GM23338 (cell line): ENCODE measurements around the gene DYNLL2. TPM values are rescaled to one million over a fixed set of nuclear protein-coding genes. Genes with fewer than 3 reads are reported as not detected.

Experiments used
- ATAC-seq: fragments of 200-7000 bp; cut with Tn5 transposase; 3 replicates; pipeline ENCODE4 v1.9.1; 2020
- DNase-seq: peaks from one replicate; pipeline ENCODE4 v3.0.0-alpha.2; 2015; ENCODE audit warnings: low spot score
- H2AFZ ChIP-seq: fragments of 200-600 bp; sonication (generic); 2 replicates; pipeline ENCODE4 v1.8.0; 2016; ENCODE audit warnings: antibody characterized with exemption, mild to moderate bottlenecking, moderate library complexity
- H3F3A ChIP-seq: fragments of 200-600 bp; sonication (generic); replicated peaks from 2 replicates; pipeline ENCODE4 v1.8.0; 2017; ENCODE audit warnings: antibody characterized with exemption, mixed run types, low read depth
- H3K27ac ChIP-seq: fragments of 200-600 bp; sonication (generic); 2 replicates; pipeline ENCODE4 v1.6.1; 2016; ENCODE audit warnings: low read depth
- H3K27me3 ChIP-seq: fragments of 200-600 bp; sonication (generic); 2 replicates; pipeline ENCODE4 v1.8.0; 2016; ENCODE audit warnings: mild to moderate bottlenecking, mixed run types, moderate library complexity; ENCODE audit not compliant: insufficient read depth
- H3K36me3 ChIP-seq: fragments of 200-600 bp; sonication (generic); 2 replicates; pipeline ENCODE4 v1.8.0; 2016; ENCODE audit warnings: mild to moderate bottlenecking; ENCODE audit not compliant: insufficient read depth
- H3K4me1 ChIP-seq: fragments of 200-600 bp; sonication (generic); 2 replicates; pipeline ENCODE4 v1.8.0; 2016; ENCODE audit warnings: mild to moderate bottlenecking, moderate library complexity; ENCODE audit not compliant: insufficient read depth
- H3K4me2 ChIP-seq: fragments of 200-600 bp; sonication (generic); 2 replicates; pipeline ENCODE4 v1.7.1; 2017; ENCODE audit warnings: mixed run types
- H3K4me3 ChIP-seq: fragments of 200-600 bp; sonication (generic); 2 replicates; pipeline ENCODE4 v1.6.1; 2016; ENCODE audit warnings: mixed run types
- H3K79me2 ChIP-seq: fragments of 200-600 bp; sonication (generic); replicated peaks from 2 replicates; pipeline ENCODE4 v1.8.0; 2017; ENCODE audit warnings: mild to moderate bottlenecking; ENCODE audit not compliant: insufficient read depth
- H3K9me2 ChIP-seq: fragments of 200-600 bp; sonication (generic); 2 replicates; pipeline ENCODE4 v1.8.0; 2017; ENCODE audit not compliant: insufficient read depth
- H4K20me1 ChIP-seq: fragments of 200-600 bp; sonication (generic); replicated peaks from 2 replicates; pipeline ENCODE4 v1.8.0; 2017; ENCODE audit warnings: mild to moderate bottlenecking; ENCODE audit not compliant: insufficient read depth
- H3K27ac Mint-ChIP-seq: 2 replicates; pipeline ENCODE4 v1.8.0; 2020; ENCODE audit warnings: inconsistent platforms, mild to moderate bottlenecking, moderate library complexity, mixed read lengths
- H3K27me3 Mint-ChIP-seq: 3 replicates; pipeline ENCODE4 v1.8.0; 2022; ENCODE audit warnings: low read depth, mild to moderate bottlenecking, moderate library complexity, mixed read lengths, inconsistent platforms; ENCODE audit not compliant: insufficient read depth, poor library complexity
- H3K36me3 Mint-ChIP-seq: 3 replicates; pipeline ENCODE4 v1.8.0; 2021; ENCODE audit warnings: low read depth, mild to moderate bottlenecking, inconsistent platforms, moderate library complexity, mixed read lengths
- H3K4me1 Mint-ChIP-seq: 3 replicates; pipeline ENCODE4 v1.8.0; 2020; ENCODE audit warnings: mild to moderate bottlenecking, inconsistent platforms, mixed read lengths
- H3K4me3 Mint-ChIP-seq: 3 replicates; pipeline ENCODE4 v1.8.0; 2021; ENCODE audit warnings: moderate library complexity, mild to moderate bottlenecking, inconsistent platforms, mixed read lengths
- H3K9me3 Mint-ChIP-seq: 3 replicates; pipeline ENCODE4 v1.8.0; 2020; ENCODE audit warnings: moderate library complexity, mild to moderate bottlenecking, inconsistent platforms, mixed read lengths
- CREB1 ChIP-seq: fragments of 250-450 bp; sonication (Bioruptor Pico); IDR thresholded peaks from 2 replicates; pipeline ENCODE4 v1.5.0; 2020; ENCODE audit warnings: low read depth, mild to moderate bottlenecking, moderate library complexity
- EZH2 ChIP-seq: fragments of 200-600 bp; sonication (generic); IDR thresholded peaks from one replicate; pipeline ENCODE4 v1.8.0; 2017; ENCODE audit warnings: antibody characterized with exemption, mild to moderate bottlenecking, low read depth; ENCODE audit not compliant: unreplicated experiment
- EZH2phosphoT487 ChIP-seq: fragments of 200-600 bp; sonication (generic); IDR thresholded peaks from one replicate; pipeline ENCODE4 v1.8.1; 2018; ENCODE audit warnings: antibody characterized with exemption; ENCODE audit not compliant: unreplicated experiment
- JUNB ChIP-seq: IDR thresholded peaks from one replicate; pipeline ENCODE4 v1.6.1; 2016; ENCODE audit warnings: antibody characterized with exemption; ENCODE audit not compliant: unreplicated experiment
- POLR2AphosphoS5 ChIP-seq: IDR thresholded peaks from 2 replicates; pipeline ENCODE4 v1.6.1; 2016; ENCODE audit warnings: antibody characterized with exemption, low read depth
- STAT1 ChIP-seq: IDR thresholded peaks from one replicate; pipeline ENCODE4 v1.6.1; 2016; ENCODE audit warnings: antibody characterized with exemption; ENCODE audit not compliant: unreplicated experiment
- ZNF114 ChIP-seq: fragments of 250-450 bp; sonication (Bioruptor Pico); IDR thresholded peaks from 2 replicates; pipeline ENCODE4 v1.5.0; 2020; ENCODE audit warnings: mild to moderate bottlenecking, moderate library complexity
- ZNF331 ChIP-seq: fragments of 250-450 bp; sonication (Bioruptor Pico); IDR thresholded peaks from 2 replicates; pipeline ENCODE4 v1.5.0; 2020; ENCODE audit warnings: low read depth, mild to moderate bottlenecking, moderate library complexity
- polyA plus RNA-seq: library from polyadenylated mRNA; unstranded; fragments of >200 nt; fragmentation: Nextera tagmentation; extraction: Ambion mirVana; gene quantifications from 2 replicates; pipeline ENCODE4 v1.2.1, GENCODE V29; 2016
- total RNA-seq: library from RNA; depleted of rRNA; stranded (reverse); fragments of >200 nt; shearing (Covaris generic); gene quantifications from 2 replicates; pipeline ENCODE4 v1.2.3, GENCODE V29; 2014
- TF ChIP-seq, protein P1 (sequence below): IDR thresholded peaks from 2 replicates; pipeline ENCODE4 v1.6.1; 2016; ENCODE audit warnings: antibody characterized with exemption
- TF ChIP-seq, protein P2 (sequence below): fragments of 250-450 bp; sonication (Bioruptor Pico); IDR thresholded peaks from 2 replicates; pipeline ENCODE4 v1.5.0; 2020; ENCODE audit warnings: mild to moderate bottlenecking, moderate library complexity
- TF ChIP-seq, protein P3 (sequence below): IDR thresholded peaks from one replicate; pipeline ENCODE4 v1.6.1; 2018; ENCODE audit warnings: antibody characterized with exemption; ENCODE audit not compliant: unreplicated experiment
- TF ChIP-seq, protein P4 (sequence below), 2 experiments: fragments of 200-600 bp in 1 of 2; sonication (generic) in 1 of 2; conservative IDR thresholded peaks; 2 replicates each; pipeline versions ENCODE4 v1.5.1 to v1.6.1; 2016 to 2017; ENCODE audit warnings: antibody characterized with exemption in 2 of 2, low read depth in 2 of 2, mild to moderate bottlenecking in 2 of 2, moderate library complexity in 1 of 2

The DYNLL2 gene
- total and polyA plus RNA-seq, 2 experiments from 2014 or later = 5.1 to 30.0 TPM

DNA sequence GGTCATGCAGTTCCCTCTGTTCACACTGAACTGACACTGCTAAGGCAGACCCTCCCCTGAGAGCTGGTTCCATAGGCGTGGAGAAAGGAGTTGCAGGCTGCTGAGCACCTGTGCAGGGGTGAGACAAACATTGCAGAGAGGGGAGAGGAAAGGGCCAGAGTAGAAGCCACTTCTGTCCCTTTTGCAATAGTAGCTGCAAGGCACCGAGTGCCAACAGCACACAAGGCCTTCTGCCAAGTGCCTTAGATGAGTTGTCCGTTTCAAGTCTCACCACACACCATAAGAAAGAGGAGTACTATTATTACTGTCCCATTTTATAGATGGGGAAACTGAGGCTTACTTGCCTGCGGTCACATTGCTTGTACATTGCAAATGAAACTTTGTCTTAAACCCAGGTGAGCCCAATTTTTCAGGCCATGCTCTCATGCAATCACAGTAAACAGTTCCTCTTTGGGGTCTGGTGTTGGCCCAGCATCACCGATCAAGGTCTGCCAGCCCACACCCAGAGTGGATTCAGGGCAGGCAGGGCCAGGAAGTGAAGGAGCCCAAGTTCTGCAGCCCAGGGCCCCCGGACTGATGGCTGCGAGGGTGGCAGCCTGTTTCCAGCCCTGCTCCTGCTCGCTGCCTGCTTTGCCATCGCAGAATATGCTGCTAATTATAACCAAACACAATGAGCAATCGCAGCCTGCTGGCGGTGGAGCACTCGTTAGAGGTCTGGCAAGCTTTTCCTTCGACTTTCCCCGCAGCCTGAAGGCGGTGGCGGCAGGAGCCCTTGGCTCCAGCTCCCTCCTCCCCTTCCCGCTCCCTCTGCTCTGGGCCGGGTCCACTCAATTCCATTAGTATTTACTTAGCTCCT, 36.8 kb upstream of the DYNLL2 start:
- H3K4me3 Mint-ChIP-seq = peak overlapping the region; percentile 53; the same call in 2 of the 3 replicates
- Histone ChIP-seq H3K4me1 (peaks cover 6% of the 10 kb centered on the region), H3K9me2 (no peaks in the 10 kb centered on the region), H3K36me3 (no peaks in the 10 kb centered on the region), H3K27ac (peak overlapping the region; percentile 45; the same call in 1 of the 2 replicates), H3F3A (0 out of 2 replicates have a peak, but pooled peaks cover 8% of the 10 kb centered on the region), H3K27me3 (no peaks in the 10 kb centered on the region), H4K20me1 (no peaks in the 10 kb centered on the region), H3K79me2 (no peaks in the 10 kb centered on the region), H3K4me3 (peak overlapping the region; percentile 44), H3K4me2 (peak overlapping the region; percentile 71), H2AFZ (peak overlapping the region; percentile 100)
- TF ChIP-seq, protein P1, sequence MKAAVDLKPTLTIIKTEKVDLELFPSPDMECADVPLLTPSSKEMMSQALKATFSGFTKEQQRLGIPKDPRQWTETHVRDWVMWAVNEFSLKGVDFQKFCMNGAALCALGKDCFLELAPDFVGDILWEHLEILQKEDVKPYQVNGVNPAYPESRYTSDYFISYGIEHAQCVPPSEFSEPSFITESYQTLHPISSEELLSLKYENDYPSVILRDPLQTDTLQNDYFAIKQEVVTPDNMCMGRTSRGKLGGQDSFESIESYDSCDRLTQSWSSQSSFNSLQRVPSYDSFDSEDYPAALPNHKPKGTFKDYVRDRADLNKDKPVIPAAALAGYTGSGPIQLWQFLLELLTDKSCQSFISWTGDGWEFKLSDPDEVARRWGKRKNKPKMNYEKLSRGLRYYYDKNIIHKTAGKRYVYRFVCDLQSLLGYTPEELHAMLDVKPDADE = no peak
- TF ChIP-seq, protein P2, sequence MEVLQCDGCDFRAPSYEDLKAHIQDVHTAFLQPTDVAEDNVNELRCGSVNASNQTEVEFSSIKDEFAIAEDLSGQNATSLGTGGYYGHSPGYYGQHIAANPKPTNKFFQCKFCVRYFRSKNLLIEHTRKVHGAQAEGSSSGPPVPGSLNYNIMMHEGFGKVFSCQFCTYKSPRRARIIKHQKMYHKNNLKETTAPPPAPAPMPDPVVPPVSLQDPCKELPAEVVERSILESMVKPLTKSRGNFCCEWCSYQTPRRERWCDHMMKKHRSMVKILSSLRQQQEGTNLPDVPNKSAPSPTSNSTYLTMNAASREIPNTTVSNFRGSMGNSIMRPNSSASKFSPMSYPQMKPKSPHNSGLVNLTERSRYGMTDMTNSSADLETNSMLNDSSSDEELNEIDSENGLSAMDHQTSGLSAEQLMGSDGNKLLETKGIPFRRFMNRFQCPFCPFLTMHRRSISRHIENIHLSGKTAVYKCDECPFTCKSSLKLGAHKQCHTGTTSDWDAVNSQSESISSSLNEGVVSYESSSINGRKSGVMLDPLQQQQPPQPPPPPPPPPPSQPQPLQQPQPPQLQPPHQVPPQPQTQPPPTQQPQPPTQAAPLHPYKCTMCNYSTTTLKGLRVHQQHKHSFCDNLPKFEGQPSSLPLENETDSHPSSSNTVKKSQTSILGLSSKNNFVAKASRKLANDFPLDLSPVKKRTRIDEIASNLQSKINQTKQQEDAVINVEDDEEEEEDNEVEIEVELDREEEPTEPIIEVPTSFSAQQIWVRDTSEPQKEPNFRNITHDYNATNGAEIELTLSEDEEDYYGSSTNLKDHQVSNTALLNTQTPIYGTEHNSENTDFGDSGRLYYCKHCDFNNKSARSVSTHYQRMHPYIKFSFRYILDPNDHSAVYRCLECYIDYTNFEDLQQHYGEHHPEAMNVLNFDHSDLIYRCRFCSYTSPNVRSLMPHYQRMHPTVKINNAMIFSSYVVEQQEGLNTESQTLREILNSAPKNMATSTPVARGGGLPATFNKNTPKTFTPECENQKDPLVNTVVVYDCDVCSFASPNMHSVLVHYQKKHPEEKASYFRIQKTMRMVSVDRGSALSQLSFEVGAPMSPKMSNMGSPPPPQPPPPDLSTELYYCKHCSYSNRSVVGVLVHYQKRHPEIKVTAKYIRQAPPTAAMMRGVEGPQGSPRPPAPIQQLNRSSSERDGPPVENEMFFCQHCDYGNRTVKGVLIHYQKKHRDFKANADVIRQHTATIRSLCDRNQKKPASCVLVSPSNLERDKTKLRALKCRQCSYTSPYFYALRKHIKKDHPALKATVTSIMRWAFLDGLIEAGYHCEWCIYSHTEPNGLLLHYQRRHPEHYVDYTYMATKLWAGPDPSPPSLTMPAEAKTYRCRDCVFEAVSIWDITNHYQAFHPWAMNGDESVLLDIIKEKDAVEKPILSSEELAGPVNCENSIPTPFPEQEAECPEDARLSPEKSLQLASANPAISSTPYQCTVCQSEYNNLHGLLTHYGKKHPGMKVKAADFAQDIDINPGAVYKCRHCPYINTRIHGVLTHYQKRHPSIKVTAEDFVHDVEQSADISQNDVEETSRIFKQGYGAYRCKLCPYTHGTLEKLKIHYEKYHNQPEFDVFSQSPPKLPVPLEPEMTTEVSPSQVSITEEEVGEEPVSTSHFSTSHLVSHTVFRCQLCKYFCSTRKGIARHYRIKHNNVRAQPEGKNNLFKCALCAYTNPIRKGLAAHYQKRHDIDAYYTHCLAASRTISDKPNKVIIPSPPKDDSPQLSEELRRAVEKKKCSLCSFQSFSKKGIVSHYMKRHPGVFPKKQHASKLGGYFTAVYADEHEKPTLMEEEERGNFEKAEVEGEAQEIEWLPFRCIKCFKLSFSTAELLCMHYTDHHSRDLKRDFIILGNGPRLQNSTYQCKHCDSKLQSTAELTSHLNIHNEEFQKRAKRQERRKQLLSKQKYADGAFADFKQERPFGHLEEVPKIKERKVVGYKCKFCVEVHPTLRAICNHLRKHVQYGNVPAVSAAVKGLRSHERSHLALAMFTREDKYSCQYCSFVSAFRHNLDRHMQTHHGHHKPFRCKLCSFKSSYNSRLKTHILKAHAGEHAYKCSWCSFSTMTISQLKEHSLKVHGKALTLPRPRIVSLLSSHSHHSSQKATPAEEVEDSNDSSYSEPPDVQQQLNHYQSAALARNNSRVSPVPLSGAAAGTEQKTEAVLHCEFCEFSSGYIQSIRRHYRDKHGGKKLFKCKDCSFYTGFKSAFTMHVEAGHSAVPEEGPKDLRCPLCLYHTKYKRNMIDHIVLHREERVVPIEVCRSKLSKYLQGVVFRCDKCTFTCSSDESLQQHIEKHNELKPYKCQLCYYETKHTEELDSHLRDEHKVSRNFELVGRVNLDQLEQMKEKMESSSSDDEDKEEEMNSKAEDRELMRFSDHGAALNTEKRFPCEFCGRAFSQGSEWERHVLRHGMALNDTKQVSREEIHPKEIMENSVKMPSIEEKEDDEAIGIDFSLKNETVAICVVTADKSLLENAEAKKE (CRISPR knock-in tag) = no peak
- TF ChIP-seq, protein P3, sequence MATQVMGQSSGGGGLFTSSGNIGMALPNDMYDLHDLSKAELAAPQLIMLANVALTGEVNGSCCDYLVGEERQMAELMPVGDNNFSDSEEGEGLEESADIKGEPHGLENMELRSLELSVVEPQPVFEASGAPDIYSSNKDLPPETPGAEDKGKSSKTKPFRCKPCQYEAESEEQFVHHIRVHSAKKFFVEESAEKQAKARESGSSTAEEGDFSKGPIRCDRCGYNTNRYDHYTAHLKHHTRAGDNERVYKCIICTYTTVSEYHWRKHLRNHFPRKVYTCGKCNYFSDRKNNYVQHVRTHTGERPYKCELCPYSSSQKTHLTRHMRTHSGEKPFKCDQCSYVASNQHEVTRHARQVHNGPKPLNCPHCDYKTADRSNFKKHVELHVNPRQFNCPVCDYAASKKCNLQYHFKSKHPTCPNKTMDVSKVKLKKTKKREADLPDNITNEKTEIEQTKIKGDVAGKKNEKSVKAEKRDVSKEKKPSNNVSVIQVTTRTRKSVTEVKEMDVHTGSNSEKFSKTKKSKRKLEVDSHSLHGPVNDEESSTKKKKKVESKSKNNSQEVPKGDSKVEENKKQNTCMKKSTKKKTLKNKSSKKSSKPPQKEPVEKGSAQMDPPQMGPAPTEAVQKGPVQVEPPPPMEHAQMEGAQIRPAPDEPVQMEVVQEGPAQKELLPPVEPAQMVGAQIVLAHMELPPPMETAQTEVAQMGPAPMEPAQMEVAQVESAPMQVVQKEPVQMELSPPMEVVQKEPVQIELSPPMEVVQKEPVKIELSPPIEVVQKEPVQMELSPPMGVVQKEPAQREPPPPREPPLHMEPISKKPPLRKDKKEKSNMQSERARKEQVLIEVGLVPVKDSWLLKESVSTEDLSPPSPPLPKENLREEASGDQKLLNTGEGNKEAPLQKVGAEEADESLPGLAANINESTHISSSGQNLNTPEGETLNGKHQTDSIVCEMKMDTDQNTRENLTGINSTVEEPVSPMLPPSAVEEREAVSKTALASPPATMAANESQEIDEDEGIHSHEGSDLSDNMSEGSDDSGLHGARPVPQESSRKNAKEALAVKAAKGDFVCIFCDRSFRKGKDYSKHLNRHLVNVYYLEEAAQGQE = no peak
- TF ChIP-seq CREB1 (no peak), JUNB (no peak), ZNF331 (CRISPR knock-in tag) (no peak), EZH2 (no peak), STAT1 (no peak), EZH2phosphoT487 (no peak), ZNF114 (CRISPR knock-in tag) (no peak), POLR2AphosphoS5 (no peak)
- TF ChIP-seq, protein P4, sequence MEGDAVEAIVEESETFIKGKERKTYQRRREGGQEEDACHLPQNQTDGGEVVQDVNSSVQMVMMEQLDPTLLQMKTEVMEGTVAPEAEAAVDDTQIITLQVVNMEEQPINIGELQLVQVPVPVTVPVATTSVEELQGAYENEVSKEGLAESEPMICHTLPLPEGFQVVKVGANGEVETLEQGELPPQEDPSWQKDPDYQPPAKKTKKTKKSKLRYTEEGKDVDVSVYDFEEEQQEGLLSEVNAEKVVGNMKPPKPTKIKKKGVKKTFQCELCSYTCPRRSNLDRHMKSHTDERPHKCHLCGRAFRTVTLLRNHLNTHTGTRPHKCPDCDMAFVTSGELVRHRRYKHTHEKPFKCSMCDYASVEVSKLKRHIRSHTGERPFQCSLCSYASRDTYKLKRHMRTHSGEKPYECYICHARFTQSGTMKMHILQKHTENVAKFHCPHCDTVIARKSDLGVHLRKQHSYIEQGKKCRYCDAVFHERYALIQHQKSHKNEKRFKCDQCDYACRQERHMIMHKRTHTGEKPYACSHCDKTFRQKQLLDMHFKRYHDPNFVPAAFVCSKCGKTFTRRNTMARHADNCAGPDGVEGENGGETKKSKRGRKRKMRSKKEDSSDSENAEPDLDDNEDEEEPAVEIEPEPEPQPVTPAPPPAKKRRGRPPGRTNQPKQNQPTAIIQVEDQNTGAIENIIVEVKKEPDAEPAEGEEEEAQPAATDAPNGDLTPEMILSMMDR (conservative IDR thresholded peaks at IDR 0.05; ENCODE audit: low read depth in 2 of 2) = no peak
- peaks cover 3% of the 10 kb centered on the region; the same call in 1 of the 3 replicates for H3K9me3 Mint-ChIP-seq
- ATAC-seq = peak; percentile 96
- no peaks in the 10 kb centered on the region for H3K27me3 Mint-ChIP-seq
- H3K36me3 Mint-ChIP-seq = no peaks in the 10 kb centered on the region
- peak; percentile 63 for DNase-seq
- H3K4me1 Mint-ChIP-seq = peaks cover 11% of the 10 kb centered on the region
- no peak overlapping the region for H3K27ac Mint-ChIP-seq
